ENCODE results near the gene DAB1. TPM values are rescaled to one million over a fixed set of nuclear protein-coding genes. Genes with fewer than 3 reads are reported as not detected.
"Not testable (repeated sequence)": the region's sequence is repeated elsewhere in the genome, so short reads cannot be mapped to it uniquely, and the experiment has no call there.

The DAB1 gene
- total RNA-seq, 1 donor = not detected

GRCh38 chr1:57344265-57344664, 79.6 kb downstream of the DAB1 start:
- TF ChIP-seq CTCF (IDR thresholded peaks at IDR 0.05; ENCODE audit: extremely low read depth, low read depth, low read length) = no peak
- H3K27me3 ChIP-seq (ENCODE audit: insufficient read depth, low read length) = no peaks in the 10 kb centered on the region
- H3K9me3 ChIP-seq (ENCODE audit: low read depth, low read length) = no peaks in the 10 kb centered on the region
- no peak for DNase-seq (ENCODE audit: insufficient read length, low spot score, missing footprints)
- no peaks in the 10 kb centered on the region for H4K20me1 ChIP-seq (ENCODE audit: insufficient read depth, low read length)
- no peak overlapping the region for H3K4me3 ChIP-seq (ENCODE audit: insufficient read depth, low read length)
- H3K79me2 ChIP-seq (ENCODE audit: insufficient read depth, low read length) = no peaks in the 10 kb centered on the region
- no peak overlapping the region for H3K4me2 ChIP-seq (ENCODE audit: insufficient read depth, low read length)
- H3K27ac ChIP-seq (ENCODE audit: low read depth, low read length) = no peak overlapping the region
- H3K36me3 ChIP-seq (ENCODE audit: insufficient read depth, low read length) = no peaks in the 10 kb centered on the region
- H3K4me1 ChIP-seq (ENCODE audit: insufficient read depth, low read length) = no peaks in the 10 kb centered on the region
- H2AFZ ChIP-seq (ENCODE audit: low read length) = no peak overlapping the region

- H3K9me3 ChIP-seq (ENCODE audit: low read depth, low read length); H3K4me3 ChIP-seq (ENCODE audit: insufficient read depth, low read length); H3K79me2 ChIP-seq (ENCODE audit: insufficient read depth, low read length); H3K27me3 ChIP-seq (ENCODE audit: insufficient read depth, low read length); H3K36me3 ChIP-seq (ENCODE audit: insufficient read depth, low read length); H4K20me1 ChIP-seq (ENCODE audit: insufficient read depth, low read length); H3K4me1 ChIP-seq (ENCODE audit: insufficient read depth, low read length); H2AFZ ChIP-seq (ENCODE audit: low read length); DNase-seq (ENCODE audit: insufficient read length, low spot score, missing footprints); H3K4me2 ChIP-seq (ENCODE audit: insufficient read depth, low read length); H3K27ac ChIP-seq (ENCODE audit: low read depth, low read length): not testable (repeated sequence)
Measured at GRCh38 chr1:57343298-57343915, 80.5 kb downstream of the DAB1 start.

GRCh38 chr1:57341721-57342120, 82.1 kb downstream of the DAB1 start:
- H3K79me2 ChIP-seq (ENCODE audit: insufficient read depth, low read length) = no peaks in the 10 kb centered on the region
- DNase-seq (ENCODE audit: insufficient read length, low spot score, missing footprints) = peak; percentile 38
- no peaks in the 10 kb centered on the region for H3K4me1 ChIP-seq (ENCODE audit: insufficient read depth, low read length)
- no peak overlapping the region for H2AFZ ChIP-seq (ENCODE audit: low read length)
- H3K9me3 ChIP-seq (ENCODE audit: low read depth, low read length) = no peaks in the 10 kb centered on the region
- no peak for TF ChIP-seq CTCF (IDR thresholded peaks at IDR 0.05; ENCODE audit: extremely low read depth, low read depth, low read length)
- no peak overlapping the region for H3K4me3 ChIP-seq (ENCODE audit: insufficient read depth, low read length)
- no peaks in the 10 kb centered on the region for H3K36me3 ChIP-seq (ENCODE audit: insufficient read depth, low read length)
- no peaks in the 10 kb centered on the region for H4K20me1 ChIP-seq (ENCODE audit: insufficient read depth, low read length)
- H3K4me2 ChIP-seq (ENCODE audit: insufficient read depth, low read length) = no peak overlapping the region
- H3K27ac ChIP-seq (ENCODE audit: low read depth, low read length) = no peak overlapping the region
- H3K27me3 ChIP-seq (ENCODE audit: insufficient read depth, low read length) = no peaks in the 10 kb centered on the region

GRCh38 chr1:57340334-57341070, 83.4 kb downstream of the DAB1 start:
- Histone ChIP-seq H3K27me3 (ENCODE audit: insufficient read depth, low read length) (no peaks in the 10 kb centered on the region), H3K27ac (ENCODE audit: low read depth, low read length) (no peak overlapping the region), H3K36me3 (ENCODE audit: insufficient read depth, low read length) (no peaks in the 10 kb centered on the region), H4K20me1 (ENCODE audit: insufficient read depth, low read length) (no peaks in the 10 kb centered on the region), H3K9me3 (ENCODE audit: low read depth, low read length) (no peaks in the 10 kb centered on the region), H2AFZ (ENCODE audit: low read length) (no peak overlapping the region), H3K4me3 (ENCODE audit: insufficient read depth, low read length) (no peak overlapping the region), H3K79me2 (ENCODE audit: insufficient read depth, low read length) (no peaks in the 10 kb centered on the region), H3K4me2 (ENCODE audit: insufficient read depth, low read length) (no peak overlapping the region), H3K4me1 (ENCODE audit: insufficient read depth, low read length) (no peaks in the 10 kb centered on the region)
- peak; percentile 78 for DNase-seq (ENCODE audit: insufficient read length, low spot score, missing footprints)
- TF ChIP-seq CTCF (IDR thresholded peaks at IDR 0.05; ENCODE audit: extremely low read depth, low read depth, low read length) = no peak

Measured in osteoblast (primary cell).